HG03460 (cell line): Measurements from ENCODE around the gene URAD.

ENCODE experiments used
- ATAC-seq: cut with Tn5 transposase; IDR thresholded peaks from one replicate; pipeline ENCODE4 v1.9.1; 2021; ENCODE audit not compliant: unreplicated experiment

The URAD gene

GRCh38 chr13:28001049-28001448, 12.6 kb upstream of the URAD start:
- ATAC-seq, result no peak

GRCh38 chr13:28000567-28000966, 12.1 kb upstream of the URAD start:
- ATAC-seq, result no peak

GRCh38 chr13:27997904-27998522, 9.5 kb upstream of the URAD start:
- ATAC-seq, result no peak

GRCh38 chr13:27991881-27992280, 3.4 kb upstream of the URAD start:
- ATAC-seq, result no peak

- no peak for ATAC-seq
Measured at GRCh38 chr13:27985600-27985999, 2.9 kb downstream of the URAD start.

- no peak for ATAC-seq
Measured at GRCh38 chr13:27982361-27982760, 6.1 kb downstream of the URAD start.

- no peak for ATAC-seq
Measured at GRCh38 chr13:27981006-27981708, 7.3 kb downstream of the URAD start.

GRCh38 chr13:27980280-27980998, 8.1 kb downstream of the URAD start:
- no peak for ATAC-seq

- no peak for ATAC-seq
Measured at GRCh38 chr13:27979765-27980279, 8.7 kb downstream of the URAD start.

- ATAC-seq, result no peak
Measured at GRCh38 chr13:27979001-27979643, 9.4 kb downstream of the URAD start.

GRCh38 chr13:27978301-27978968, 10.1 kb downstream of the URAD start:
- no peak for ATAC-seq

GRCh38 chr13:27977476-27978300, 10.8 kb downstream of the URAD start:
- ATAC-seq, result no peak

GRCh38 chr13:27976362-27977091, 12.0 kb downstream of the URAD start:
- no peak for ATAC-seq

- no peak for ATAC-seq
Measured at GRCh38 chr13:27975564-27976361, 12.7 kb downstream of the URAD start.

- ATAC-seq, result no peak
Measured at GRCh38 chr13:27973961-27974662, 14.4 kb downstream of the URAD start.

- no peak for ATAC-seq
Measured at GRCh38 chr13:27973291-27973690, 15.2 kb downstream of the URAD start.

GRCh38 chr13:27972478-27972820, 16.0 kb downstream of the URAD start:
- ATAC-seq, result no peak
